A204.1 (cell line): ENCODE results near the gene KRT79.

Source experiments
- FAIRE-seq: peaks from 2 replicates; lab custom pipeline; 2012; peaks lifted over from hg19 to GRCh38; lab: Jason Lieb, UNC

The KRT79 gene

DNA sequence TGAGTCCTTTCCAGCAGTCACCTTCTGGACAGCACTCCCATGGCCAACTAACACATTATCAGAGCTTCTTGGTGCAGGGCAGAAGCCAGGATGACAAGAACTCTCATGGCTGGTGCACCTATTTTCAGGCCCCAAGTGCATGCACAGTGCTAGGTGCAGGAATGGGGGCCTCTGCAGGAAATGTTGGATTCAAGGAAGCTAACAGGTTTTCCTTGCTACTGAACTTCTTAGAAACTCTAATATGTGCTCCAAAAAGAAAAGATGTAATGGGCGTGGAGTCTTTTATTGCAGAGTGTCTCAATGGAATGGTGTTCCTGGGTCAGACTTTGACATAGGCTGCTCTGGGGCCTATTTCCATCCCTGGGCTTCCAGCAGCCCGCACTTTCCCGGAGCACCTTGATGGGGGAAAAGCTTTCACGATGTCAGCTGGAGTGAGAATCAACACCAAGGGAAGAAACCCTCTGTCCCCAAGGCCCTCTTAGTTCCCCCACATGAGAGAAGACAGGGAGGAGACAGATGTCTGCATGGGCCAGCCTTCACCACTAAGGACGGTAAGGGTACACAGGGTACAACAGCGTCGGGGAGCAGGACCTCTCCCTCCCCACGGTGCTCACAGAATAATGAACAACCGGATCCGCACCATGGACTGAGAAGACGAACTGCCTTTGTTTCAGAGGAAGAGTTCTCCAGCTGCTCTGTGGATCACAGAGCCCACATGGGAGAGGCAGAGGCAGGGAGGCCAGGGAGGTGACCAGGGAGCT, 45.1 kb downstream of the KRT79 start:
- FAIRE-seq: no peak

DNA sequence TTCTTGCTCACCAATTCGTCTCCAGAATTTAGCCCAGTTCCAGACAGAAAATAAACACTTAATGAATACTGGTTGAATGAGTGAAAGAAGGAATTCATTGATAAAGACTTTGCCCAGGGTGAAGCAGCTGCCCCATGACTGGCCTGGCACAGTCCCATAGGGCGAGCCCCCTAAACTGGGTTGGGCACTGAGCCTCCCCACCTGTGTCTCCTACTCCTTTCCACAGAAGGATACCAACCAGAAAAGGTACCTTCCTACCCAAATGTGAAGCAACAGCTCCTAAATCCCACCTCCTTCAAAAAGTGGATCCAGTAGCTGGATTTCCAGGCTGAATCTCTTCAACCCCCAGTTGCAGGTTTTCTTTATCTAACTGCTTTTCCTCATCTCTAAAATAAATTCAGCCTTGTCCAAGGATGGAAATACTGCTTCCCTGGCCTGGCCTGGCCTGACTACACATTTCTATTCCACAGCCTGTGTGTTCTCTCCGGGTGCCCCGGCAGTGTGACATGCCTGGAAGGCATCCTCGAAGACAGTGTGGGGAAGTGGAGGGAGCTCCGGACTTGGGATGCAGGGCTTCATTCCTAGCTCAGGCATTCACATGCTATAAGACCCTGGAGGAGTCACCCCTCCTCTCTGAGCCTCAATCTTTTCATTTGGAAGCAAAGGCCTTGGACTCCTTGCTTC, 45.8 kb downstream of the KRT79 start:
- FAIRE-seq: no peak

DNA sequence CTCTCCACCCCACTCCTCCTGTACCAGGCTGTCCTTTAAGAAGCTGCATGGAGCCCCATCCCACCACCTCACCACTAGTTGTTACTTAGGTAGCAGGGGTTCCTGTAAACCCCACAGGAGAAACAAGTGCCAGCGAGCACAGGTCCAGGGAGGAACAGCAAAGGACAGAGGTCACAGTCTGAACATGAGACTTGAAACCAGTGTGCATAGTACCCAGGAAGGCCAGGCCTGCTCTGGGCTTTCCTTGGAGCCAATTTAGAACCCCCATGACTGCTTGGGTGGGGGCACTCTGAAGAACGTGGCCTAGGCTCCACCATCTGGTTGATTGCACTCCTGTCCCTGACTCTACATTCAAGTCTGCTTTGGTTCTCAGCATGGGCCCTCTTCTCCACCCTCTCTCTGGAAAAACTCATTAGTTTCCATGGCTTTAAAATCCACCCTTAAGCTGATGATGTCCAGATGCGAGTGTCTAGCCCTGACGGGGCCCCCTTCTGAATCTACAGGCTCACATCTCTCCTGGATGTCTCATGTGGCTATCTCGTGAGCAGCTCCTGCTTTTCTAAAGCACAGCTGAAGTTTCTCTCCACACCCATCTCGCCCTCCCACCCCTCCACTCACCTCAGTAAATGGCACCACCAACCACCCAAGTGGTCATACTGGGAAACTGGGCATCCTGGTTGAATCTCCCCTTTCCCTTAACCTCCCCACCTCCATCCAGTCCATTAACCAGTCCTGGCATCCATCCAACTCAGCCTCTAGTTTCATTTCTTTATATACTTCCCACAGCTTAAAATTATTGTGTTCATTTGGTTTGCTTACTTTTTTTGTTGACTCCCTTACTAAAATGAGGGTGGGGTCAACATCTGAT, 46.6 kb downstream of the KRT79 start:
- FAIRE-seq: no peak

DNA sequence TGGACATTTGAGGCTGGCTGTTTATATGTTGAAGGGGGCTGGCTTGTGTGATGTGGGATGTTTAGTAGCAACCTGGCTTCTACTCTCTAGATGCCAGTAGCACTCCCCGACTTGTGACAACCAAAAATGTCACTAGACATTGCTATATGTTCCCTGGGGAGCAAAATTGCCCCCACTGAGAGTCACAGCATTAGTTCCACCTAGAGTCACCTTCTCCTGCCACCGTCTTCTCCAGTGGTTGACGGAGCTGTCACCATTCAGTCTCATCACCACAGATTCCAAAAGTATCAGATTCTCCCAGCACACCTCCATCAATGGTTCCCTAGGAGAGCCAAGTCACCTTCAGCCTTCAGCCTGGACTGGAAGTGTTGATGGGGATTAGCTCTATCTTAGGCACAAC, 49.2 kb downstream of the KRT79 start:
- FAIRE-seq: no peak

DNA sequence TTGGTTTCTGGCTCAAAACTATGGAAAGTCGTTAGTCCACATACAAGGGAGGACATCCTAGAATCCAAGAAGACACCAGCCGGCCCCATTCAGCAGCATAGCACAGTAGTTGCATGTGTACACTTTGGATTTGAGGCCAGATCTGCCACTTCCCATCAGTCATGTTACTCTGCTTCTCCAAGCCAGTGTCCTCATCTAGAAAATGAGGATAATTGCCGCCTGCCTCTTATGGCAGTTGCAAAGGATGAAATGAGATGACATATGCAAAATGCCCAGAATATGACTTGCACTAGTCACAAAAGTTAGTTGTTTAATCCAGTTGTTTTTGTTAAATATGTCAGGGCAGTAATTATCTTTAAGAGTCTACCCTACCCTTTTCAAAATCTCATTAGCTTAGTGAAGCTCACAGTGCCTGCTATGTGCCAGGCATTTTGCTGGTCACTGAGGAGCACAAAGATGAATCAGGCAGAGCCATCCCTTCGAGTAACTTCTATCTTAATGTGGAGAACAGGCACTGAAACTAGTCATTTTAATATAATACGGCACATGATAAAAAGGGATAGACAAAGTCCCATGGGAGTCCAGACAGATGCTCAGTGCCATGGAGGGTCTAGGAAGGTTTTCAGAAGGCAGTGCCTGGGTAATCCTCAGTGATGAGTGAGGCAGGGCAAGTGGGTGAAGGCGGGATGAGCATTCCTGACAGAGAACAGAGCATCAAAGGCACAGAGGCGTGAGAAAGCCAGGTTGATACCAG, 50.4 kb downstream of the KRT79 start:
- FAIRE-seq: no peak

DNA sequence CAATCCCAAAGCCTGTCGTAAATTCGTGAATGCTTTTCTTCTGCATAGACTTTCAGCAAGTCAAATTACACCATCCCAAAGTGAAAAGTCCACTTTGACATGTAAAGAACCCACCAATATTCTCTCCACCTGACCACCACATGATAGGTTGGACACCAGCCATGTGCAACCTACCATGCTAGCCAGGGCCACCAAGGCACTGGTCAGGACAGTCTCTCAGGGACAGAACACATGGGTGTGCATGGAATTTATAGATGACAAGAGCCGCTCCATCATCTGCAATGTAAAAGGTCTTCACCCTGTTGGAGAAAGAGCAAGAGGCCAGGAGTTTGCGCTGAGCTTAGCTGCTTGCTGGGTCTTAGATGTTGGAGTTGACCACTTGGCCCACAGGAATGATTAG, 51.6 kb downstream of the KRT79 start:
- no peak for FAIRE-seq

DNA sequence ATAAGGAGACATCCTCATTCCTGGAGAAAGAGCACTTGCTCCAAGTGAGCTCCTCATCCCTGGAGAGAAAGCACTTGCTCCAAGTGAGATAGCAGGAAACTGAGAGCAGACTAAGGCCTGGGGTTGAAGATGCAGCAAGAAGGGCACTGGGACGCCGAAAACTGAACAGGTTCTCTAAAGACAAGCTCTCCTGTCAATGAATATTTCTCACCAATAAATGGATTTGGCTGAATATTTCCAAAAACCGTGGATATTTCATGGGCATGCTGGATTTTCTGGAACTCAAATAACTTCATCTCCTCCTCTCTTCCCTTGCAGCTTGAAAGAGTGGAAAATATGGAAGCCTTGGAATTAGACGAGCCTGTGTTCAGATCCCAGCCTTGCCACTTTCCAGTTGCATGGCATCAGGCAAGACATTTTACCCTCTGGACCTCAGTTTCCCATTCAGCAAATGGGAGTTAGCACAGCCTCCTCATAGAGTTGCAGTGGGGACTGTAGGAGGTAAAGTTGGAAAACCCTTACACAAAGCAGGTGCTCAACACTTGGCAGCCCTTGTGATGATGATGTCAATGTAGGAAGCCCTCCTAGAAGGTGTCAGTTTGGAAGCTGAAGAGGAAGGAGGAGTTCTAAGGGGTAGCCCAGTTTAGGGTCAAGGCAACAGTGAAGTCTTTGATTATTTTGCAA, 52.6 kb downstream of the KRT79 start:
- no peak for FAIRE-seq

DNA sequence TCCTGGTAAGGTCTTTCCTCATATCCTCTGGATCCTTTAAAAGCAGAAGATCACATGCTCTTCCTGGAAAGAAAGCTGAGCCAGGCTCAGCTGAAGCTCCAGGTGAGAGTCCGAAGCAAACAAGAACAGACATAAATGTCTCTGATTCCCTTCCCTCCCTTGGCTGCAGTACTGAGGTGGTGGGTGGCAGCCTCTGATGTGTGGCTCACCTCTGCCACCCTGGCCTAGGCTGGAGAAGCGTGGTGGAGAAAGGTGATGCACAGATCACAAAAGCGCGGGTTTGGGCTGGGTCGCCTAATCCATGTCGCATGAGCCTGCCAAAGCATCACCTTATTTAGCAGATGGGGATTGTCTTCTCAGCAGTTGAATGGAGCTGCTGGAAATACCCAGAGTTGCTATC, 54.2 kb downstream of the KRT79 start:
- FAIRE-seq: no peak

DNA sequence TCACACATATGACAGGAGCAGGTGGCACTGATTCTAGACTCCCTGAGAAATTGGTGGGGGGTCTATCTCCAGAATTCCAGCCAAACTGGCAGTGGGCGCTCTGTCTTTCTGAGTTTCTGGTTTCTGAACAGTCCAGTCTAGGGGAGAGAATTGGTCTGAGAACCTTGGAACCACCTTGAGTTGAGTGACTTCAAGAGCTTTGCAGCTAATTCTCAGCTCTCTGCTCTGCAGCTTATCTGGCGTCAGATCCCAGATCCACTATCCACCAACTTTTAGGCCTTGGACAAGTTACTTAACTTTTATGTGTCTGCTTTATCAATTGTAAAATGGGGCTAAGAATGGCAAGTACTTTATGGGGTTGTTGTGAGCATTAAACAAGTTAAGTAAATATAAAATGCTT, 55.3 kb downstream of the KRT79 start:
- FAIRE-seq: no peak

DNA sequence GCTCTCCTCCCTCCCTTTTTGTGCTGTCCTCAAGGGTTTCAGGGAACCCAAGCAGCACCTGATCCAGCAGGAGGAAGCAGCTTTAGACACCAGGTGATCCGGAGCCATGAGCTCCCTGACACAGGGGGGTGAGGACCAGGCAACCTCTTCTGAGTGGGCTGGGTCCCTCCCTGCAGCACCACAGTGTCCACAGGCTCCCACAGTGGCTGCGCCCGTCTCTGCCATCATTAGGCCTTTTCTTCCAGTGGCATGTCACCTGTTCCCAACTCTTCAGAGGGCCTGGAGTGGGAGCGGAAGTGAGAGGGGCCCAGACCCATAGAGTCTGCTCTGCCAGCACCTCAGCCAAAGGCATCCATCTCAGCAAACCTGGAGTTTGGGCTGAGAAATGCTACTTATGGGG, 56.5 kb downstream of the KRT79 start:
- no peak for FAIRE-seq

DNA sequence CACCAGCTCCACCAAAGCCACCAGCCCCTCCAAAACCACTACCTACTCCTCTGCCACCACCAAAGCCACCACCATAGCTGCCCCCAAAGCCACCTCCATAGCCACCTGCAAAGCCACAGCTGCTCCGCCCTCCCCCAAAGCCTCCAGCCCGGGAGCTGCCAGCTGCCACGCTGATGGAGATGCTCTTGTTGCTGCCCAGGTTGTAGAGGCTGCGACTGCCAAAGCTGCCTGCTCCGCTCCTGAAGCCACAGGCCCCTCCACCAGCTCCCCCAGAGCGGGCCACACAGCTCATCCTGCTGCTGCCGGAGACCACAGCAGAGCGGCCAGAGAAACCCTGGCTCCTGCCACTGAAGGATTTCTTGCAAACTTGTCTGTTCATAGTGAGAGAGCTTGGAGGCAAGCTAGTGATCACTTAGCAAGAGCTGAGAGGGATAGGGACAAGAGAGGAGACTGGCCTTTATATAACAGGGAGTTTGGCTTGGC, 57.2 kb downstream of the KRT79 start, which contains the start of gene KRT76:
Gene KRT76 (minus strand): TSS at position 433 of the 483 bp plus-strand sequence. CDS start 54 bp downstream, at position 379.
- no peak for FAIRE-seq

DNA sequence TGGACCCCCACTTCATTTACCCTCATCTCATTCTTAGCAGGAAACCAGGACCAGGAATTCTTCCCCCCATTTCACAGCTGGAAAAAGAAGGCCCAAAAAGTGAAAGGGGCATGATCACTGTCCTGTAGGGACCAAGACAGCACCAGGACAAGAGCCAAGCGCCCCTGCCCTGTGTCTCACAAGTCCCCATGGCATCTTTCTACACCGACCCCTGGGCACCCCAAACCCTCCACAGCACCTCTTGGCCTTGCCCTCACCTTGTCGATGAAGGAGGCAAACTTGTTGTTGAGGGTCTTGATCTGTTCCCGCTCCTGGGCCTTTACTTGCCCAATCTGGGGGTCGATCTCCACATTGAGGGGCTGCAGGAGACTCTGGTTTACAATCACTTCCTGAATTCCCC, 57.7 kb downstream of the KRT79 start:
- FAIRE-seq: no peak

DNA sequence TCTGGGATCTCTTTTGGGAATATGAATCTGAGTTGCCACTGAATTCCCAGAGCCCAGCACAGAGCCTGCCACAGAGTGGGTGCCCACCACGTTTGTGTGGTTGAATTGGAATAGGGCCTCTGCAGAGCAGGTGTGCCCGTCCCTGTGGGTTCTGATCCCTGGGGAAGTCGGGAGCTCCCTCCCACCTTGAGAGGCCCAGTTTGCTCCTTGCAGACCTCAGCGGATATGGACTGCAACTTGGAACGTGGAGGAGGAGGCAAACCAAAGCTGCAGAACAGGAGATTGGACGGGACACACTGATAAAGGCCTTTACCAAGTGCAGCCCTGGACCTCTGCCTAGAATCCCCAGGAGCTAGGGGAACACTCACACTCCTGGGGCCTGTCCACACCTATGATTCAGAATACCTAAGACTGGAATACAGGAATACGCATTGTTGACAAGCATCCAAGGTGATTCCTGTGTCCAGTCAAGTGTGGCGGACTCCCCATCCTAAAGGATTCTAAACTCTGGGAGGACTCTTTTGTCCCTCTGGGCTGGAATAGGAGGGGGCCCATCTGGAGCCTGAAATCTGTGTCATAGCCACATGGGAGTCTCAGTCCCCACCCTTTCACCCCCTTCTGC, 59.4 kb downstream of the KRT79 start:
- FAIRE-seq: no peak

DNA sequence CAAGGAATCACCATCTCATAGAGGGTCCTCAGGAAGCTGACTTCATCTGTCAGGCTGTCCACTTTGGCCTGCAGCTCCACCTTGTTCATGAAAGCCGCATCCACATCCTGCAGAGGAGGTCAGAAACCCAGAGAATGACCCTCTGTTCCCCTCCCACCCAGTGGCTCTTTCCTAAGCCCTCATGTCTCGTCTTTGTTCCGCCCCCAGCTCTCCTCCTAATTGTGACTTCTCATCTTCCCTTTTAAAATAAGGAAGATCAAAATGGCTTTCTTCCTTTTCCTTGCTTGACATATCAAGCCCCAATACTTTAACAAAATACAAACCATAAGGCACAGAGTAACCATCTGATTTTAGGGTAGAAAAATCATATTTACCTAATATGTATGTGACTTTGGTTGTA, 61.3 kb downstream of the KRT79 start:
- FAIRE-seq: no peak

DNA sequence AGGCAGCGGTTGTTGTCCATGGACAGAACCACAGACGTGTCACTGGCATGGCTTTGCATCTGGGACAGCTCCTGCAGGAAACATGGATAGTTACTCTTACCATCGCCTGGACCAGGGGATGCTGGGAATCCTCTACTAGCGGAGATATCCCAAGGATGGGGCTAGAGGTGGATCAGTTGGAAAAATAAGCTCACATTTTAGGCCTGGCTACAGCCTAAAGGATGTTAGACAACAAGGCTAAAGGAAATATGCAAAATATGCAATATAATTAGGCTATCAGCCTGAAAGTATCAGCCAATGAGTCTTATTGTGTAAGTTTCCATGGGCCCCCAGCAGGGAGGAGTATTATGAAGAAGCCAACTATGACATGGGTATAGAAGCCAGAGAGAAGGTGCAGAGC, 61.9 kb downstream of the KRT79 start:
- FAIRE-seq: no peak

DNA sequence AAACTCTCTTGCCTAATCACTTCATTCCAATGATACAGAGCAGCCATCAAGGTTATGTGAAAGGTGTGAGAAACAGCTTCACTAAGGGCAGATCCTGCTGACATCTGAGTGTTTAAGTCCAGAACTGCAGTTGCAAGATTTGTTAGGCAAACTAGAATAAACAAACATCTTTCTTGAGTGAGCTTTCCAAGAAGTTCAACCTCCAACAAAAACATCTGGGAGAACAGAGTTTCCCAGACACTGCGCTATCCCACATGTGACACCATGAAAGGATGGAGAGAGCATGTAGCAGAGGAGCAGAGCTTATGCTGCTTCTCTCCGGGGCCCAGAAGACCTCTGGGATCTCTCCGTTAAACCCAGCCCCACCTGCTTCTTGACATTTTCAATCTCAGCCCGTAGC, 62.6 kb downstream of the KRT79 start:
- FAIRE-seq: no peak
